ENCODE measurements around the gene ZC3HAV1L.
A peak's percentile ranks its signal among the peaks of the same experiment; 100 is the strongest.
"Not testable (repeated sequence)": the region's sequence is repeated elsewhere in the genome, so short reads cannot be mapped to it uniquely, and the experiment has no call there.

Gene ZC3HAV1L

DNA sequence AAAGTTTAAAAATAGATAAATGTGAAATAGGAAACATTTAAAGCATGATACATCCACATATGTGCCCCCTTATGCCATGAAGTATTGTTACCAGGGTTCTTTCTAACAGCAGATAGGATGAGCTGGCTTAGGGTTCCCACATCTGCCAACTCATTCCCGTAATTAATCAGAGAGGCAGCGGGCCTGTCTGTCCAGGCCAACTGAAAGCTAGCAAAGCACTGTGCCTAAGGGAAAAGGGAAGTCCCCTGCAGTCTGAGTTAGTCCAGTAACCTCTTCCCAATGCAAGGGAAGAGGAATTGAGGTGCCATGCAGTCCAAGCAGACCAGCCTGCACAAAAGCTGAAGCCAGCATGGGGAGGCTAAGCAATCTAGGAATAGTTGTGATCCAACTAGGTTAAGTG, 18.3 kb upstream of the ZC3HAV1L start:
- DNase-seq (ENCODE audit: low spot score): no peak

DNA sequence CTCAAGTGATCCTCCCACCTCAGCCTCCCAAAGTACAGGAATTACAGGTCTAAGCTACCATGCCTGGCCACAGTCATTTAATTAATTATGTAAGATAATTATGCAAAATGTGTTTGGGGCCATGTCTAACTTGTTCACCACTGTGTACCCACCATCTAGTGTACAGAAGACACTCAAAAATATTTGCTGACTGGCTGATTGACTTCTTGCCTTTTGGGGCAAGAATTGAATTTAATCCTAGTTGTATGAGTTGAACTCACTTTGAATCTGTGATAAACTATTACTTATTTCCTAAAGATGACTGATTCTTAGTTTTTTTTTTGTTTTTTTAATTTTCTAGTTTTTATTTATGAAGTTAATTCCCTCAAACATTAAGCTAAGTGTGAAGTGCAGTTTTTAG, 15.8 kb upstream of the ZC3HAV1L start:
- DNase-seq (ENCODE audit: low spot score): no peak

DNA sequence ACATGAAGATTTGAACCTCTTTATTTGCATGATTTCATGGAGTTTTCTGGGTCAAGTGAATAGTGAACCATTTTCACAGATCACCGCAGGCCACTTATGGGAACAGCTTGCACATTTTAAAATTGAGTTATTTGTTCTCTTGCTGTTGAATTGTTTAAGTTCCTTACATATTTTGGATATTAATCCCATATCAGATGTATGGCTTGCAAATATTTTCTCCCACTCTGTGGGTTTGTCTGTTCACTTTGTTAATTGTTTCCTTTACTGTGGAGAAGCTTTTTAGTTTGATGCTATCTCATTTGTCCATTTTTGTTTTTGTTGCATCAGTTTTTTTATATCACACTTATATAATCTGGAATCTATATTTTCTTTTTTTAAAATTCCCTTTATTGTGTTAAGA, 14.1 kb upstream of the ZC3HAV1L start:
- DNase-seq (ENCODE audit: low spot score): no peak

DNA sequence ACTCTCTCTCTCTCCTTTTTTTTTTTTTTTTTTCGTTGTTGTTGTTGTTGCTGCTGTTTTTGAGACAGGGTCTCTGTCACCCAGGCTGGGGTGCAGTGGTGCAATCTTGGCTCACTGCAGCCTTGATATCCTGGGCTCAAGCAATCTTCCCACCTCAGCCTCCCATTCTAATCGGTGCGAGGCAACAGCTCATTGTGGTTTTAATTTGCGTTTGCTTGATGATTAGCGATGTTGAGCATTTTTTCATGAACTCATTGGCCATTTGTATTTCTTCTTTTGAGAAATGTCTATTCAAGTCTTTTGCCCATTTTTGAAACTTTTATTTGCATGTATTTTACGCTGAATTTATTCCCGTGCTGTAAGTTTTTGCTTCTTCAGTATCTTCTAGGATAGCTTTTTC, 13.3 kb upstream of the ZC3HAV1L start:
- DNase-seq (ENCODE audit: low spot score): no peak

DNA sequence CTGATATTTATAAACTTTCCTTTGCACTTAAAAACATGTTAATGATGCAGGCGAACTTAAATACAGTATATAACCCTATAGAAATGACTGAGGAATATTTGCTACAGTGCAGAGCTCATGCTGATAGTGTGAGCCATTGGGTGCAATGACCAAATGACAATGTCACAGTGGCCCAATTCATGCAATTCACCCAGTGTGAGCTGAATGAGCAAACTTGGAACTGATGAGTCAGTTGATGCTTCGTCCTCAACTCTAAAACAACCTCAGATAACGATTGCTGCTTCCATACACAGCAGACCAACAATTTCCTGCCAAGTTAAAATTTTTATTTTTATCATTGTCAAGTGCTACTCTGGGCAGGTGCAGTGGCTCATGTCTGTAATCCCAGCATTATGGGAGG, 12.1 kb upstream of the ZC3HAV1L start:
- DNase-seq (ENCODE audit: low spot score): peak; percentile 58

DNA sequence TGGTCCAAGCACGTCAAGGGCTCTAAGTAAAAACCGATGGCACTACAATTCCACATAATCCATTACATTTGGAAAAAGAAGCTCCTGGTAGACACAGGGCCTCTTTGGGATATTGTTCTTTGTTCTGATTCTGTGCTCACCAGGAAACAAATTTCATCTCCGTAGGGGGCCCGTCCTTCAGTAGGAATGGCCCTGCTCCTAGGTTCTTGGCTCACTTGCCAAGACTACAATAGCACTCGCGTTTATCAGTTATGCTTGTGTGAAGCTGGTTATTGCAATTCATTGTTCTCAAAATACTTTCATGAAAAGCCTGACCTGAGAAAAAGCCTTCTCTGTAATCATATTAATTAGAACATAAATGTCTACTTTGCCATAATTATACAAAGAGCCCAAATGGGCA, 10.3 kb upstream of the ZC3HAV1L start:
- DNase-seq (ENCODE audit: low spot score): no peak

DNA sequence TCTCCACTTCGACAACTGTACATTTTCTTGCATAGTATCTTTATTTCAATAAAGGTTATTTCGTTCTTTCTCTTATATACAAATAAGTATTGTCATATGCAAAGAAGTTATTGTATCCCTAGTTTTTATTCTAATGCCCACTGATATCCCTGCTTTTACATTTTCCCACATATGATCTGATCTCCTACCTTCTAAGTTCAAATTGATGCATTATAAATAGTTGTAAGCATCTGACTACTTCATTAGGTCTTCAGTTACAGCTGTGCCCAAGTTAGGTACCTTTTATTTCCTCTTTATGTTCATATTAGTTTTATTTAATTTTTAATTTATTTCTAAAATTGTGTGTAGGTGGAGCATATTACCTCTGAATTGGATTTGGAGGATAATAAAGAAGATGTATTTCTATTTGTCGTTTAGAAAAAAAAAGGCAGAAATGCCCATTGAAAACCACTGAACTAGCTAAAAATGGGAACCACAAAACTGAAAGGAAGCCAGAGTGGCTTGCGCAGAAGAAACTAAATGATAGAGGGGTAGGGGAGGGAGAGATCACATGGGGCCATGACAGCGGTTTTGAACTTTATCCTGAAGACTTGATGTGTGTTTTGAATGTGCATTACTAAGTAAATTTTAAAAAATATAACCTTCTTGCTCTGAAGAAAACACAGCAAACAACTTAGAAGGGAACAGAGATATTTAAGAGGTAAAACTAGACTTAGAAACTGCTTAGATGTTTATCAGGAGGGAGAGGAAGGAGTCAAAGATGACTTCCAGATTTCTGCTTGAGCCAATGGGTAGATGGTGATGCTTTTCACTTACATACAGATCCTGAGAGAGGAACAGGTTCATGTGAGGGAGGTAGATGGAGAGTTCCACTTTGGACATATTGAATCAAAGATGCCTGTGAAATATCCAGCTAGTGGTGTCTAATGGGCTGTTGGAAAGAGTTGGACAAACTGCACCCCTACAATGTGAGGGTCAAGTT, 9.3 kb upstream of the ZC3HAV1L start:
- peak; percentile 41 for DNase-seq (ENCODE audit: low spot score)

DNA sequence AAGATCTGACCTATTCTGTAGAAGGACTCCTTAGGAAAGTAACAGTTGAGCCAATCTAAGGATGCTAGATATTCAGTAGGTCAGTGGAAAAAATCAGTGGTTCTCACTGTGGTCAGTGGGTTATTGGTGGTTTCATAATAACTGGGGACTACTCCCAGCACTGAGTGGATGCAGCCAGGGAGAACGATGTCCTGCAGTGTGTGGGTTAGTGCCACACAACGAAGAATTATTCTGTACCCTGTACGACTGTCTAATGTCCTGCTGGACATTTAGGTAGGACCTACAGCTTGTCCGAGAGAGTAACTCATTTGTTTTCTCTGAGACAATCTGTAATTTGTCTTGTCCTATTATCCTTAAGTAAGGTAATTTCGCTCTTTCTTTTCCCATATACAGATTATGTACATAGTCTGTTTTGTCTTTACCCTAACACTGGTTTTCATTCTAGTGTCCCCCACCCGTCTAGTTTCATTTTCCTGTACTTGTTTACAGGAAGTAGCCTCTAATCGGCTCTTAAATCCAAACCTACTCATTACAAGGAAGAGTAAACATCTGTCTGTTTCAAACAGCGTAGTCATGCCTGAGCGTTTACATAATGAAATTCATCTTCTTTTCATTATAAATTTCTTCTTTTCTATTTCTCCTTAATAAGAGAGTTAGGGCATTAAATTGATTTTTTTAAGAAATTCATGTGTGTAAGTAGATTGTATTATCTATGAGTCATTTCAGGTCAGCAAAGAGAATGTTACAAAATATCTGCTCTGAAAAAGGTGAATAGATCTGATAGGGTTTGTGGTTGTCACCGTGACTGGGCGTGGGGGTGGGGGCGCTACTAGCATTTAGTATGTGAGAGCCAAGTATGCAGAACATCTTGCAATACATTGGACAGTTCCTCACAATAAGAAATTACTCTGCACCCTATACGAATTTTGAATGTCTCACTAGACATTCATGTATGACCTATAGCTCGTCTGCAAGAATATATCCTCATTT, 8.3 kb upstream of the ZC3HAV1L start:
- DNase-seq (ENCODE audit: low spot score): peak; percentile 64

DNA sequence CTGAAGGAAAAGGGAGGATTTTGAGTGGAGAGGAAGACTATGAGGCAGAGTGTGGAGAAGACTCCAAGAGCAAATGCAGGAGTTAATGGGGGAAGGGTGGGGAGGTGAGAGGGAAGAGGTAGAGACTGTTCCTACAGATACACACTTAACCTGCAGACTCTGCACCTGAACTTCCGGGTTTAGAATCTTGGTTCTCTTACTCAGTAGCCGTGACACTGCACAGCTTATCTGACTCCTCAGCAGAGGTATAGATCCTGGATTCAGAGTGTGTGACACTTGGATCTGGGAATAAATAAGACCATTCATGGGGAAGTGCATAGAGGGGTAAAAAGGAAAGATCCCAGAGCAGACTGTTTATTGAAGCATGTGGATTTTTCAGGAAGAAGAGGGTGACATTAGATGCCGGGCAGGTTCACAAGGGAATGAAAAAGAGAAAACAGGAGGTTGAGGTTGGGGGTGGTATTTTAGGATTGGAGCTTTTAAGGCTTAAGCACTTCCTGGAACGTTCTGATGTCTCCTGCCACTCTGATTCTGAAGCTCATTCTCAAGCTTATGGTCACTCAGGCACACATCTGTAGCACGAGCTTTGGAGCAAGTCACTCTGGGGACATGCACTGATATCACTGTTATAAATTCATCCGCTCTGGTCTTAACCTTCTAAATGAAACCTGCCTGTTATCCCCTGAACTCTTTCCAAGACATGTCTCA, 5.7 kb upstream of the ZC3HAV1L start:
- DNase-seq (ENCODE audit: low spot score): no peak

DNA sequence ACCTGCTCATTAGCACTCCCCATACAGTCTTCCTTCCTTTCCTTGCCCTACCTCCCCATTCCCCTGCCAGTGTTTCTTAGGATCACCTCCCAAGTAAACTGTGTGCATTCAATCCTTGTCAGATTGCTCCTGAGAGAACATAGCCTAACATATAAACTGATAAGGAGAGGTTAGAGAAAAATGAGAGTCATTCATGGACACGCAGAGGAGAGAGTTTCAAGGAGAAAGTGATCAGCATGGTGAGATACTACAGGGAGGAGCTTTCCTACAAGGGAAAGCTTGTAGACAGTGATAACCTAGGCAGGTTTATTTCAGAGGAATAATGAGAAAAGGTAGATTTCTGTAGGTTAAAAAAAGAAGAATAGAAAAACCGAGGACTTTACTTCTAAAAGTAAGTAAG, 2.8 kb upstream of the ZC3HAV1L start:
- DNase-seq (ENCODE audit: low spot score): no peak

DNA sequence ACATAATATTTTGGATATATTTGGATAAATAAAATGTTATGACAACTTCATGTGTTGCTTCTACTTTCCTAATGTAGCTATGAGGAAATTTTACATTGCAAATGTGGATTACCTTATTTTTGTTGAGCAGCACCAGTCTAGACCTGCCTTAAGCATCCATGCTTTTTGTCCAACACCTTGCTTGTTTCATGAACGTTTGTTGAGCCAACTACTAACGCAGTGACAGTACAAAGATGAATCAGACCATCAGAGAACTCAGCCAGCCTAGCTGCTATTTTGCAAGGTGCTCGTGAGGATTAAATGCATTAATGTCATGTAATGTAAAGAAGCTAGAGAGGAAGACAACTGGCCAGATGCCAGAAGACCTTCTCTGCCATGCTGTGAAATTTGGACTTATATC, 1.1 kb upstream of the ZC3HAV1L start:
- DNase-seq (ENCODE audit: low spot score): no peak

DNA sequence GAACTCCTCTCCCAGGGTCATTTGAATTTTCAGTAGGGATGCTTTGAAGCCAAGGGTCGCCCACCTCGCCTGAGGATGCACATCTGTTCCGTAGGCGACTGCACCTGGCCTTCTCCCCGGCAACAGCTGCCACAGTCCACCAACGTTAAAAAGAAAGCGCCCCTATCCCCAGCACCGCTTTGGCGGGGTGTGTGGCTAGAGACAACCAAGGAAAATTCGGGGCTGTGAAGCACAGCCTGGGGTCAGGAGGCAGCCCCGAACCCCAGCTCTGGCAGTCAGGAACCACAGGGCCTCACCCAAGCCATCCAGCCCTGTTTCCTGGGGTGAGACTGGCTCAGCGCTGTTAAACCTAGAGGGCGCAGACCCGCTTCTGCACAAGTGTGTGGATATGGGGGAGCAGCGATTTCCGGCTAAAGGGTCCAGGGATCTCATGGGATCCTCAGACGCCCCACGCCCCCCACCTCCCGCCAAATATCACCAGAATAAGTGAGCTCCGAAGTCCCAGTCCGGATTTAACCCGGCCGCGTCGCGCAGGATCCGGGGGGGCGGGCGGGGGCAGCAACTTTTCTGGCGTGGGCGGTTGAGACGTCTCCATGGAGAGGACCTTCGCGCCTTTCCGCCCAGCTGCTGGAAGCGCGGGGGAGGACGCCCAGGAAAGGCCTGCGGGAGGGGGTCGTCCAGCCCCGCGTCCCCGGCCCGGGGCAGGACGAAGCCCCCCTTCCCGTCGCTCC, 822 bp downstream of the ZC3HAV1L start:
- no peak for DNase-seq (ENCODE audit: low spot score)

DNA sequence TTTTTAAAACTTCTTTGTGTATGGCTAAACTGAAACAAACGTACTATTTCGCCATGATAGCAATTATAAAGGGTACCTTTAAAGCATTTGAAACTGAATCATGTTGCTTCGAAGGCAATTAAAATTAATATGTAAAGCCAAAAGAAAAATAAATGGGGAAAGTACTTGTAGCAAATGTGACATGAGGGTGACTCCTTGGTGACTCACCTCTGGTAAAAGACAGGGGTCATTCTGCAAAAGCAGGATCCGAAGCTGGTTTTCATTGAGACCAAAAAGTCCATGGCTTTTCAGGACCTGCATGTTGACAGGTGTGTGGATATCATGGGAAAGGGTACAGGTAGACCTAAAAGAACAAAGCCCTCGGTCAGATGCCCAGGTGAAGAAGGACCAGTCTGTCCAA, 1.5 kb downstream of the ZC3HAV1L start:
- no peak for DNase-seq (ENCODE audit: low spot score)

DNA sequence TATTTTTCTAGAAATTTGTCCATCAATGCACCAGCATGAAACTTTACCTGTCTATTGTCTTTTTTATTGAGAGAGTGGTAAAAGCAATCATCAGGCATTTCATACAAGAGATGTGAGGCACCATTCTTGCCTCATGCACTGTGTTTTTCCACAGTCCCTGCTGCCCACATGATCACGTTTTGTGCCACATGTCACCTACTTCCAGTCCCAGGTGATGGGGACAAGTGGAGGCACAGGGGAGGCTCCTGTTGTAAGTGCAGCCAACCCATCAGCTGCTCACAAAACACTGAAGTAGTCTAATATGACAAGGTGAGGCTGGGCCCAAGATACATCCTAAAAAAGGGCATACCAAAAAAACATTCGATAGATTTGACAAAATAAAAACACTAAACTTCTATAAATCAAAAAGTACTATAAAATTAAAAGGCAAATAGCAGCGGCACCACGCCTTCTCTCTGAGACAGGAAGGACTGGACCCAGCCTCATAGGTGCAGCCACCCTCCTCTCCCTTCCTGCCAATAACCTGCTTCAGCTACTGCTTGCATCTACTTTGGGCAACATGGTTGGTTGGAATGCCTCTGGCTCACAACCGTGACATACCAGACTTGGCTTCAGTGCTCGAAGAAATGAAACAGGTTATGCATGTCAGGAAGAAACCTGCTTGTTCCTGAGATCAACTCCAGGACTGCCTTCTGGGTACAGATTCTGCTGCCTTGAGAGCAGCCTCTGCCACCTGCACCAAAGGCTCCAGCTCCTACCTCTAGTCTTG, 2.3 kb downstream of the ZC3HAV1L start:
- DNase-seq (ENCODE audit: low spot score): no peak

DNA sequence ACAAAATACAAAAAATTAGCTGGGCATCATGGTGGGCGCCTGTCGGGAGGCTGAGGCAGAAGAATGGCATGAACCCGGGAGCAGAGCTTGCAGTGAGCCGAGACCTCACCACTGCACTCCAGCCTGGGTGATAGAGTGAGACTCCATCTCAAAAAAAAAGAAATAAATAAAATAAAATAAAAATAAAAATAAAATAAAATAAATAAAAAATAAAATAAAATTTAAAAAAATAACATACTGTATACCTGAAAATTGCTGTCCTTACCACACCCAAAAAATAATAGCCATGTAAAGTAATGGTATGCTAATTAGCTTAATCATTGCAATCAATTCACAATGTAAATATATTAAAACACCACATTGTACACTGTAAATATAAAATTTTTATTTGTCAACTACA, 3.4 kb downstream of the ZC3HAV1L start:
- no peak for DNase-seq (ENCODE audit: low spot score)

DNA sequence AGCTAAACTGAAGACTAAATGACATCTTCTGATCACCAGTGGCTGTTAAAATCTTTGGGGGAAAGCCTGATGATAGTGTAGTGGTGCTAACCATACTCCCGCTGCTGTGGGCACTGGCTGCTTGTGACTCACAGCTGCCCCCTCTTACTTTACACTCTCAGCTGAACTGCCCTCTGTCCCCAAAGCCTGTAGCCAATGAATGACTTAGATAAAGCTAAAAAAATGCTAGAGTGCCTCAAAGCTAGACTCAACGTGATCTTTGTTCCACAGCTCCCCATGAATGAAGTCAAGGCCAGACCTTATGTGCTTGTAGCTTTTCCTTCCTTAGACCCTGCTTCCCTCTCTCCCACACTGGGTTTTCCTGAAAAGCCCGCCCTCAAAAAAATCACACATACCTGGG, 6.5 kb downstream of the ZC3HAV1L start:
- no peak for DNase-seq (ENCODE audit: low spot score)

DNA sequence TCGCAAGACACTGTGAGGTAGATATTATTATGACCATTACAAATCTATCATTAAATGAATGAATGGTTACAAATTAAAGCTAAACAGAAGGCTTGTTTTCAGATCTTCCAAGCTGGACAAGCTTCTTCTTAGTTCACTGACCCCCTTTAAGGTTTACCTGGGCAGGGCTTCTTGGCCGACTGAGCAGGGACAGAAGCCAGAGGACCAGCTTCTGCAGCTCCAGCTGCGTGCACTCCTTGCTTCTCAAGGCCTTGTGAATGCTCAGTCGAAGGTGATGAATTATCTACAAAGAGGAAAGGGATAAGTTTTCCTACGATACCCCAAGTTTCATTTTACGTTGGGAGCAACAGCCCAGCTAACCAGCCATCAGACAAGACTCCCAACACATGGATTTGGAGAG, 9.3 kb downstream of the ZC3HAV1L start:
- no peak for DNase-seq (ENCODE audit: low spot score)

DNA sequence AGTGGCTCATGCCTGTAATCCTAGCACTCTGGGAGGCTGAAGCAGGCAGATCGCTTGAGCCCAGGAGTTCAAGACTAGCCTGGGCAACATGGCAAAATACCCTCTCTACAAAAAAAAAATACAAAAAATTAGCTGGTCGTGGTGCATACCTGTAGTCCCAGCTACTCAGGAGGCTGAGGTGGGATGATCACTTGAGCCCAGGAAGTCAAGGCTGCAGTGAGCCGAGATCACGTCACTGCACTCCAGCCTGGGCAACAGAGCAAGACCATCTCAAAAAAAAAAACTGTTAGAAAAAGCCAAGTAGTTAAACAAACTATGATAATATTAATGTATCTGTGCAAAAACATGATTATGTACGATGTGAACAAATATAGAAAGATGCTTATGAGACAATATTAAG, 10.0 kb downstream of the ZC3HAV1L start:
- not testable (repeated sequence) for DNase-seq (ENCODE audit: low spot score)

DNA sequence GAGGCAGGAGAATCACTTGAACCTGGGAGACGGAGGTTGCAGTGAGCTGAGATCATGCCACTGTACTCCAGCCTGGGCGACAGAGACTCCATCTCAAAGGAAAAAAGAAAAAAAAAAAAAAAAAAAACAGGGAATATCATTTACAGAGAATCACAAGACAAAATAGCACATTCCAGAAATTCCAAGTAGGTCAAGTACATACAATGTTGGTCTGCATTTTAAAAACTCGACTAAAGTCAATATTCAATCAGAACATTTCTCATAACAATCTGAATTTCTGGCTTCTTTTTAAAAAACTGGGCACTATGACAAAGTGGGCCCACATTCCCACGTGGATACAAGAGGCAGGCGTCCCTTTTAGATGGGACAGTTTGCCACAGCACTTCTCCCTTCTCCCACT, 12.8 kb downstream of the ZC3HAV1L start:
- no peak for DNase-seq (ENCODE audit: low spot score)

DNA sequence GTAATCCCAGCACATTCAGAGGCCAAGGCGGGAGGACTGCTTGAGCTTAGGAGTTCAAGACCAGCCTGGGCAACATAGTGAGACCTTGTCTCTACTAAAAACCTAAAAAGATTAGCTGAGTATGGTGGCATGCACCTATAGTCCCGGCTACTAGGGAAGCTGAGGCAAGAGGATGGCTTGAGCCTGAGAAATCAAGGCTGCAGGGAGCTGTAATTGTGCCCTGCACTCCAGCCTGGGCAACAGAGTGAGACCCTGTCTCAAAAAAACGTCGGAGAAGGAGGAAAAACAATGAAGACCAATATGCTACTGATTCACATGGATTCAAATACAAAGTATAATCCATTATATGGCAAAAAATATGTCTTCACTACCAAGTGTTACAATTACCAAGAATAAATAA, 13.6 kb downstream of the ZC3HAV1L start:
- no peak for DNase-seq (ENCODE audit: low spot score)

DNA sequence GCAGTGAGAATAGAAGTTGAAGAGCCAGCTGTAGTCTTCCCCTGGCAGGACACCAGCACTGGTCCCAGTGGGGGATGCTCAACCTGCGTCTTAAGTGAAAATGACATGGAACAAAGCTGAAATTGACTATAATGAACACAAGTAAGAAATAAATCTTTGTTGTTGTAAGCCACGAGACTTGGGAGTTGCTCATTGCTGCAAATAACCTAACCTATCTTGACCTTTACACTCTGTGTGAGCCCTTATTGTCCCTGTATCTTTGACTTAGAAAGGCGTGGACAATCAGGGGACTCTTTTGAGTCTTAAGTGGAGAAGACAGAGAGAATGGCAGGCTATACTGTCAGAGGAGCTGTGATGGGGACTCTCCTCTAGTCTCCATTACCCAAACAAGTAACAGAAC, 16.9 kb downstream of the ZC3HAV1L start:
- no peak for DNase-seq (ENCODE audit: low spot score)
